GM12874 (cell line): ENCODE measurements around the gene PIP5K1B.

Experiments
- CTCF ChIP-seq: IDR thresholded peaks from 2 replicates; pipeline ENCODE4 v1.5.1; 2011; ENCODE audit warnings: low read depth, mild to moderate bottlenecking, control low read depth, low read length, moderate library complexity; ENCODE audit not compliant: insufficient read depth

PIP5K1B gene

GRCh38 chr9:68897577-68898145 lies 192.6 kb downstream of the PIP5K1B start:
- TF ChIP-seq CTCF, result no peak

GRCh38 chr9:68898781-68899439 lies 193.9 kb downstream of the PIP5K1B start:
- TF ChIP-seq CTCF, result no peak

- no peak for TF ChIP-seq CTCF
These were observed 199.4 kb downstream of the PIP5K1B start for GRCh38 chr9:68904454-68904853.

- no peak for TF ChIP-seq CTCF
These were observed 200.1 kb downstream of the PIP5K1B start for GRCh38 chr9:68905129-68905528.

GRCh38 chr9:68907910-68908309 lies 202.9 kb downstream of the PIP5K1B start:
- no peak for TF ChIP-seq CTCF

GRCh38 chr9:68912561-68912960 lies 207.5 kb downstream of the PIP5K1B start:
- TF ChIP-seq CTCF, result no peak

- TF ChIP-seq CTCF, result no peak
These were observed 208.0 kb downstream of the PIP5K1B start for GRCh38 chr9:68913054-68913453.
